GM23248 (cell line): ENCODE data around the gene CNN3. TPM values are rescaled to one million over a fixed set of nuclear protein-coding genes. Genes with fewer than 3 reads are reported as not detected.

Experiments
- DNase-seq: peaks from one replicate; pipeline ENCODE4 v3.0.0-alpha.2; 2015
- H2AFZ ChIP-seq: fragments of 200-600 bp; sonication (generic); 2 replicates; pipeline ENCODE4 v1.6.1; 2016; ENCODE audit warnings: antibody characterized with exemption
- H3F3A ChIP-seq: fragments of 200-600 bp; sonication (generic); 2 replicates; pipeline ENCODE4 v1.6.1; 2016; ENCODE audit warnings: mild to moderate bottlenecking, antibody characterized with exemption, mixed run types; ENCODE audit not compliant: insufficient read depth
- H3K27ac ChIP-seq: fragments of 200-600 bp; sonication (generic); 2 replicates; pipeline ENCODE4 v1.5.1; 2016; ENCODE audit warnings: mild to moderate bottlenecking
- H3K27me3 ChIP-seq: fragments of 200-600 bp; sonication (generic); replicated peaks from 2 replicates; pipeline ENCODE4 v1.6.1; 2016; ENCODE audit warnings: mild to moderate bottlenecking; ENCODE audit not compliant: insufficient read depth
- H3K36me3 ChIP-seq: fragments of 200-600 bp; sonication (generic); 2 replicates; pipeline ENCODE4 v1.6.1; 2016; ENCODE audit warnings: low read depth, mild to moderate bottlenecking
- H3K4me1 ChIP-seq: fragments of 200-600 bp; sonication (generic); 2 replicates; pipeline ENCODE4 v1.6.1; 2016; ENCODE audit warnings: mild to moderate bottlenecking; ENCODE audit not compliant: insufficient read depth
- H3K4me2 ChIP-seq: fragments of 200-600 bp; sonication (generic); one replicate; pipeline ENCODE4 v1.6.1; 2016; ENCODE audit warnings: mild to moderate bottlenecking; ENCODE audit not compliant: unreplicated experiment
- H3K4me3 ChIP-seq: fragments of 200-600 bp; sonication (generic); 2 replicates; pipeline ENCODE4 v1.5.1; 2016; ENCODE audit warnings: mild to moderate bottlenecking
- H3K79me2 ChIP-seq: fragments of 200-600 bp; sonication (generic); 2 replicates; pipeline ENCODE4 v1.6.1; 2016; ENCODE audit warnings: mild to moderate bottlenecking; ENCODE audit not compliant: insufficient read depth
- H3K9ac ChIP-seq: fragments of 200-600 bp; sonication (generic); 2 replicates; pipeline ENCODE4 v1.6.1; 2016; ENCODE audit warnings: mild to moderate bottlenecking
- H3K9me2 ChIP-seq: fragments of 200-600 bp; sonication (generic); 2 replicates; pipeline ENCODE4 v1.6.1; 2016; ENCODE audit warnings: mixed run types, mild to moderate bottlenecking, moderate library complexity; ENCODE audit not compliant: insufficient read depth
- H3K9me3 ChIP-seq: fragments of 200-600 bp; sonication (generic); one replicate; pipeline ENCODE4 v1.6.1; 2017; ENCODE audit warnings: low read depth
- H4K20me1 ChIP-seq: fragments of 200-600 bp; sonication (generic); 2 replicates; pipeline ENCODE4 v1.6.0; 2016; ENCODE audit not compliant: insufficient read depth
- EZH2 ChIP-seq: fragments of 200-600 bp; sonication (generic); IDR thresholded peaks from 2 replicates; pipeline ENCODE4 v1.6.1; 2018; ENCODE audit warnings: antibody characterized with exemption, mild to moderate bottlenecking; ENCODE audit not compliant: insufficient read depth, poor library complexity, severe bottlenecking
- EZH2phosphoT487 ChIP-seq: fragments of 200-600 bp; sonication (generic); IDR thresholded peaks from 2 replicates; pipeline ENCODE4 v1.6.1; 2018; ENCODE audit warnings: antibody characterized with exemption, moderate library complexity, mild to moderate bottlenecking, low read depth; ENCODE audit not compliant: insufficient read depth
- WGBS, 2 experiments: methylation state at CpG; one replicate each; pipeline ENCODE4 v1.1.6; 2015 to 2017; ENCODE audit warnings: low lambda C conversion rate in 2 of 2, low coverage in 1 of 2; ENCODE audit errors: missing lambda C conversion rate in 2 of 2; 5-methylcytosine and 5-hydroxymethylcytosine counted together
- in situ Hi-C: fragments of 300-500 bp; cut with MboI; formaldehyde crosslinking; loops from 2 replicates; pipeline ENCODE4 v1.15.0; 2020
- polyA plus RNA-seq: library from polyadenylated mRNA; unstranded; fragments of >200 nt; fragmentation: Nextera tagmentation; extraction: Ambion mirVana; gene quantifications from 2 replicates; pipeline ENCODE4 v1.2.1, GENCODE V29; 2016
- total RNA-seq: library from RNA; depleted of rRNA; stranded (reverse); fragments of >200 nt; shearing (Covaris generic); gene quantifications from 2 replicates; pipeline ENCODE4 v1.2.3, GENCODE V29; 2014

CNN3 gene
- total and polyA plus RNA-seq, 2 experiments from 2014 or later: 213 to 359 TPM

DNA sequence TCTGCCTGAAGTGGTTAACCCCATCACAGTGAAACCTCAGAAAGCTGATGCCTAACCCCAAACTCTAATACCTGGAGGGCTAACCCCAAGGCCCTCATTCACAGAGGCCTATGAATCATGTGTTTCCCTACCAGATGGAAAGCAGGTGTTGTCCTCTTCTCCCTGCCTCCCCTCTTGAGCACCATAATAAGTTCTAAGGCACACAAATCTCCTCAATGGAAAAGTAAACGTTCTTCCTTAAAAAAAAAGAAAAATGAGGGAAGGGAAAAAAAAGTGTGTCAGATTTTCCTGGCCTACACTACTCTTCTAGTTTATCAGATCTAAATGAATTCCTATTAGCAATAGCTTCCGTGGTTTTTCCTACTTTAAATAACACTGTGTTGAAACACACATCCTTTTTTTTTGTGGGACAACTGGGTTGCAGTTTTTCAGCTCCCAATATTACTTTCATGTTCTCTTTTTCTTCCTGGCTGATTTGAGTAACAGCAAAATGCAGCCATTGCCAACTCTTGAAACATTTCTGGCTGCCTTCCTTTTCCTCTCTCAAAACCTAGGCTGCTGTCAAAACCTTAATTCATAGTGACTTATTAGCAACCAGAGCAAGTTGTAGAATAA lies 63.5 kb downstream of the CNN3 start:
- Histone ChIP-seq H3K4me1 (peaks cover 47% of the 10 kb centered on the region), H3K4me2 (peak overlapping the region; percentile 96), H3K9me2 (no peaks in the 10 kb centered on the region), H3K36me3 (no peaks in the 10 kb centered on the region), H4K20me1 (no peaks in the 10 kb centered on the region), H3K4me3 (peak overlapping the region; percentile 69), H3K27ac (peak overlapping the region; percentile 97), H3K27me3 (no peaks in the 10 kb centered on the region), H3K79me2 (no peaks in the 10 kb centered on the region), H3K9ac (peak overlapping the region; percentile 77), H2AFZ (peak overlapping the region; percentile 66; the same call in 1 of the 2 replicates), H3F3A (peaks cover 49% of the 10 kb centered on the region), H3K9me3 (no peaks in the 10 kb centered on the region)
- in situ Hi-C loops: loop anchor here (5.0 to 25.0 kb wide), 2 partner anchors 59 to 374 kb away; partner anchors contain the start of gene RWDD3
- WGBS, 2 experiments: 0% methylated on average over 2 of the region's 2 CpGs
- peak; percentile 88 for DNase-seq
- no peak for TF ChIP-seq EZH2
- TF ChIP-seq EZH2phosphoT487: no peak

DNA sequence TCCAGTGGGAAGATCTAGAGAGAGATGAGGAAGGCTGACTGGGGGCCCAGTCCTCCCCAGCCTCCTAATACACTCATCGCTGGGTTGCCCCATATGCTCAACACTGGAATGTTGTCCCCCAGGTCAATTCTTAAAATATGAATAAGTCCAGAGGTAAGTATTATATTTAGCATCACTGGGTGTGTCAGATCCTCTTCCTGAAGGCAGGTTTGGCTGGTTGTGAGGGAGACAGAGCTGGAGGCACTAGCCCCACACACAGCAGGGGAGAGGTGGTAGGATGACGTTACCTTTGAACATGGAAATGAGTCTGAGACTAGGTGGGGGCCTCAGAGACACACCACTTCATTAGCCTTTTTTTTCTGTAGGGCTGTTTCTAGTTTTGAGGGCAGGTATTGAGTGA lies 64.2 kb downstream of the CNN3 start:
- Histone ChIP-seq H3K9me2 (no peaks in the 10 kb centered on the region), H3K4me2 (peak overlapping the region; percentile 96), H3K9me3 (no peaks in the 10 kb centered on the region), H3K79me2 (no peaks in the 10 kb centered on the region), H3K27me3 (no peaks in the 10 kb centered on the region), H3F3A (peaks cover 49% of the 10 kb centered on the region), H4K20me1 (no peaks in the 10 kb centered on the region), H3K9ac (peak overlapping the region; percentile 77), H3K4me1 (peaks cover 50% of the 10 kb centered on the region), H3K4me3 (no peak overlapping the region), H3K36me3 (no peaks in the 10 kb centered on the region), H3K27ac (peak overlapping the region; percentile 97), H2AFZ (no peak overlapping the region)
- TF ChIP-seq EZH2phosphoT487 (no peak), EZH2 (no peak)
- in situ Hi-C loops: loop anchor here (5.0 to 25.0 kb wide), 2 partner anchors 60 to 375 kb away; partner anchors contain the start of gene RWDD3
- WGBS, 2 experiments: 94 to 97% methylated on average over 2 of the region's 2 CpGs
- DNase-seq: no peak

DNA sequence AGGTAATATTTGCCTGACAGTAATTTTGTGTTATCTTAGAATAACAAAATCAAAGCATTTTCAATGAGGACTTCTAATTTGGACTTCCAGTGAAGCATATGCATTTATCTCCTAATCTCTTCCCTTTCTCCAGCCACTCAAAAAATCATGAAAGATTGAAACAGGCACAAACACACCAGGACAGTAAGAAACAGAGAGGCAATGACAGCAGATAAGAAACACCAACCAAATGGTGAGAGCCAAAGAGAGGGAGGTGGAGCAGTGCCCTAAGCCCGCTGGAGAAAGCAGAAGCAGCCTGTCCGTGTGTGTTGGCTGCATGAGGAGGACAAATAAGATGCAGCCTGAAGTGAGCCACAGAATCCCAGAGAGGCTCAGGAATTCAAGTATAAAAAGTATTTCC lies 67.7 kb downstream of the CNN3 start:
- Histone ChIP-seq H3K9ac (no peak overlapping the region), H3K27ac (no peak overlapping the region), H3K4me3 (no peak overlapping the region), H3K4me1 (peaks cover 31% of the 10 kb centered on the region), H3K79me2 (no peaks in the 10 kb centered on the region), H2AFZ (no peak overlapping the region), H3K36me3 (no peaks in the 10 kb centered on the region), H3K9me2 (no peaks in the 10 kb centered on the region), H3K4me2 (no peak overlapping the region), H4K20me1 (no peaks in the 10 kb centered on the region), H3K9me3 (no peaks in the 10 kb centered on the region), H3K27me3 (no peaks in the 10 kb centered on the region), H3F3A (peaks cover 34% of the 10 kb centered on the region)
- in situ Hi-C loops: loop anchor here (25.0 kb wide), 1 partner anchor 378 kb away; the partner anchor contains the start of gene RWDD3
- 78 to 95% methylated on average over 2 of the region's 2 CpGs for WGBS, 2 experiments
- TF ChIP-seq EZH2phosphoT487 (no peak), EZH2 (no peak)
- DNase-seq: no peak

DNA sequence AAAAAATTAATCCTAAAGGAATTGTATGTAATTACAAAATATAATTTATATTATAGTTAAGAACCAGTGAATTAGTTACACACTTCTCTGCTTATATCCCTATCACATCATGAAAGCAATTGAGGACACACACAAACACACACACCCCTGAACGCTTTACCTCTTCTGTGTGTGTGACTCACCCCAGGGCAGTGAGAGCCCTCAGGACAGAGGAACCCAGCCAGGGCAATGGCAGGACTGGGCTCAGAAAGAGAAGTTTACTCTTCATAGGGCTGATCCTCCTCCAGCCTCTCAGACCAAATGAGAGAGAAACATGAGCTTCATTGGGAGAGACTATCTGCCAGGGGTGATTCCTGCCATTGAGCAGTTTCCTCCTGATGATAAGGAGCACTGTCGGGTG lies 68.6 kb downstream of the CNN3 start:
- Histone ChIP-seq H3K27me3 (no peaks in the 10 kb centered on the region), H3K79me2 (no peaks in the 10 kb centered on the region), H3K27ac (no peak overlapping the region), H3K9ac (no peak overlapping the region), H4K20me1 (no peaks in the 10 kb centered on the region), H3K4me2 (no peak overlapping the region), H2AFZ (no peak overlapping the region), H3F3A (peaks cover 27% of the 10 kb centered on the region), H3K9me3 (no peaks in the 10 kb centered on the region), H3K36me3 (no peaks in the 10 kb centered on the region), H3K9me2 (no peaks in the 10 kb centered on the region), H3K4me3 (no peak overlapping the region), H3K4me1 (peaks cover 24% of the 10 kb centered on the region)
- 82 to 88% methylated on average over 2 of the region's 2 CpGs for WGBS, 2 experiments
- in situ Hi-C loops: loop anchor here (25.0 kb wide), 1 partner anchor 379 kb away; the partner anchor contains the start of gene RWDD3
- peak; percentile 62 for DNase-seq
- no peak for TF ChIP-seq EZH2phosphoT487
- TF ChIP-seq EZH2: no peak
